Measurements from ENCODE around the gene TRRAP.

Gene TRRAP

GRCh38 chr7:99012722-99013121 lies 134.4 kb downstream of the TRRAP start:
- Histone ChIP-seq H3K4me1 (ENCODE audit: insufficient read depth, low read length) (no peaks in the 10 kb centered on the region), H3K36me3 (ENCODE audit: insufficient read depth, low read length) (peaks cover 31% of the 10 kb centered on the region), H3K9ac (ENCODE audit: low read depth, low read length) (no peak overlapping the region), H3K9me3 (ENCODE audit: control insufficient read depth, insufficient read depth, low read length) (no peaks in the 10 kb centered on the region)

GRCh38 chr7:99013266-99014112 lies 135.2 kb downstream of the TRRAP start:
- Histone ChIP-seq H3K9ac (ENCODE audit: low read depth, low read length) (no peak overlapping the region), H3K36me3 (ENCODE audit: insufficient read depth, low read length) (peaks cover 29% of the 10 kb centered on the region), H3K9me3 (ENCODE audit: control insufficient read depth, insufficient read depth, low read length) (no peaks in the 10 kb centered on the region), H3K4me1 (ENCODE audit: insufficient read depth, low read length) (no peaks in the 10 kb centered on the region)

- Histone ChIP-seq H3K36me3 (ENCODE audit: insufficient read depth, low read length) (peaks cover 26% of the 10 kb centered on the region), H3K9me3 (ENCODE audit: control insufficient read depth, insufficient read depth, low read length) (no peaks in the 10 kb centered on the region), H3K9ac (ENCODE audit: low read depth, low read length) (no peak overlapping the region), H3K4me1 (ENCODE audit: insufficient read depth, low read length) (no peaks in the 10 kb centered on the region)
These were observed 136.0 kb downstream of the TRRAP start for GRCh38 chr7:99014113-99014985.

GRCh38 chr7:99016196-99016595 lies 137.9 kb downstream of the TRRAP start:
- no peak overlapping the region for H3K9ac ChIP-seq (ENCODE audit: low read depth, low read length)
- no peaks in the 10 kb centered on the region for H3K9me3 ChIP-seq (ENCODE audit: control insufficient read depth, insufficient read depth, low read length)
- peaks cover 24% of the 10 kb centered on the region; the same call in 1 of the 2 replicates for H3K36me3 ChIP-seq (ENCODE audit: insufficient read depth, low read length)
- H3K4me1 ChIP-seq (ENCODE audit: insufficient read depth, low read length), result no peaks in the 10 kb centered on the region

GRCh38 chr7:99019523-99020412 lies 141.4 kb downstream of the TRRAP start:
- Histone ChIP-seq H3K36me3 (ENCODE audit: insufficient read depth, low read length) (peaks cover 1% of the 10 kb centered on the region; the same call in 1 of the 2 replicates), H3K9me3 (ENCODE audit: control insufficient read depth, insufficient read depth, low read length) (no peaks in the 10 kb centered on the region), H3K4me1 (ENCODE audit: insufficient read depth, low read length) (no peaks in the 10 kb centered on the region), H3K9ac (ENCODE audit: low read depth, low read length) (no peak overlapping the region)

- Histone ChIP-seq H3K36me3 (ENCODE audit: insufficient read depth, low read length) (no peaks in the 10 kb centered on the region; the same call in 1 of the 2 replicates), H3K4me1 (ENCODE audit: insufficient read depth, low read length) (no peaks in the 10 kb centered on the region), H3K9ac (ENCODE audit: low read depth, low read length) (no peak overlapping the region), H3K9me3 (ENCODE audit: control insufficient read depth, insufficient read depth, low read length) (no peaks in the 10 kb centered on the region)
These were observed 142.0 kb downstream of the TRRAP start for GRCh38 chr7:99020413-99020715.

GRCh38 chr7:99021941-99022560 lies 143.7 kb downstream of the TRRAP start:
- H3K36me3 ChIP-seq (ENCODE audit: insufficient read depth, low read length), result no peaks in the 10 kb centered on the region; the same call in 1 of the 2 replicates
- no peaks in the 10 kb centered on the region for H3K4me1 ChIP-seq (ENCODE audit: insufficient read depth, low read length)
- H3K9me3 ChIP-seq (ENCODE audit: control insufficient read depth, insufficient read depth, low read length), result no peaks in the 10 kb centered on the region

GRCh38 chr7:99024066-99024465 lies 145.7 kb downstream of the TRRAP start:
- Histone ChIP-seq H3K9me3 (ENCODE audit: control insufficient read depth, insufficient read depth, low read length) (no peaks in the 10 kb centered on the region; the same call in 1 of the 2 replicates), H3K36me3 (ENCODE audit: insufficient read depth, low read length) (peaks cover 5% of the 10 kb centered on the region; the same call in 1 of the 2 replicates), H3K4me1 (ENCODE audit: insufficient read depth, low read length) (no peaks in the 10 kb centered on the region), H3K9ac (ENCODE audit: low read depth, low read length) (no peak overlapping the region)

More at GRCh38 chr7:99021941-99022560, 143.7 kb downstream of the TRRAP start:
- H3K9ac ChIP-seq (ENCODE audit: low read depth, low read length), result no peak overlapping the region

GRCh38 chr7:99027241-99027640 lies 148.9 kb downstream of the TRRAP start:
- no peak overlapping the region for H3K9ac ChIP-seq (ENCODE audit: low read depth, low read length)
- H3K4me1 ChIP-seq (ENCODE audit: insufficient read depth, low read length), result no peaks in the 10 kb centered on the region
- no peaks in the 10 kb centered on the region; the same call in 1 of the 2 replicates for H3K9me3 ChIP-seq (ENCODE audit: control insufficient read depth, insufficient read depth, low read length)
- H3K36me3 ChIP-seq (ENCODE audit: insufficient read depth, low read length), result peaks cover 34% of the 10 kb centered on the region

- H3K36me3 ChIP-seq (ENCODE audit: insufficient read depth, low read length), result peaks cover 34% of the 10 kb centered on the region
- no peaks in the 10 kb centered on the region; the same call in 1 of the 2 replicates for H3K9me3 ChIP-seq (ENCODE audit: control insufficient read depth, insufficient read depth, low read length)
- H3K9ac ChIP-seq (ENCODE audit: low read depth, low read length), result no peak overlapping the region
- no peaks in the 10 kb centered on the region for H3K4me1 ChIP-seq (ENCODE audit: insufficient read depth, low read length)
These were observed 149.5 kb downstream of the TRRAP start for GRCh38 chr7:99027841-99028240.

- Histone ChIP-seq H3K9me3 (ENCODE audit: control insufficient read depth, insufficient read depth, low read length) (no peaks in the 10 kb centered on the region; the same call in 1 of the 2 replicates), H3K4me1 (ENCODE audit: insufficient read depth, low read length) (no peaks in the 10 kb centered on the region), H3K9ac (ENCODE audit: low read depth, low read length) (no peak overlapping the region), H3K36me3 (ENCODE audit: insufficient read depth, low read length) (peaks cover 34% of the 10 kb centered on the region)
These were observed 150.1 kb downstream of the TRRAP start for GRCh38 chr7:99028261-99028973.

- no peaks in the 10 kb centered on the region; the same call in 1 of the 2 replicates for H3K9me3 ChIP-seq (ENCODE audit: control insufficient read depth, insufficient read depth, low read length)
- peaks cover 36% of the 10 kb centered on the region for H3K36me3 ChIP-seq (ENCODE audit: insufficient read depth, low read length)
- H3K4me1 ChIP-seq (ENCODE audit: insufficient read depth, low read length), result no peaks in the 10 kb centered on the region
- no peak overlapping the region for H3K9ac ChIP-seq (ENCODE audit: low read depth, low read length)
These were observed 151.4 kb downstream of the TRRAP start for GRCh38 chr7:99029466-99030435.

Data from ES-I3 (cell line).